DMS53 (cell line): ENCODE measurements around the gene FAM117A.
"Not testable (repeated sequence)": the region's sequence is repeated elsewhere in the genome, so short reads cannot be mapped to it uniquely, and the experiment has no call there.

Experiments used
- DNase-seq: peaks from one replicate; lab custom pipeline; 2025; lab: John Stamatoyannopoulos, UW

FAM117A gene

DNA sequence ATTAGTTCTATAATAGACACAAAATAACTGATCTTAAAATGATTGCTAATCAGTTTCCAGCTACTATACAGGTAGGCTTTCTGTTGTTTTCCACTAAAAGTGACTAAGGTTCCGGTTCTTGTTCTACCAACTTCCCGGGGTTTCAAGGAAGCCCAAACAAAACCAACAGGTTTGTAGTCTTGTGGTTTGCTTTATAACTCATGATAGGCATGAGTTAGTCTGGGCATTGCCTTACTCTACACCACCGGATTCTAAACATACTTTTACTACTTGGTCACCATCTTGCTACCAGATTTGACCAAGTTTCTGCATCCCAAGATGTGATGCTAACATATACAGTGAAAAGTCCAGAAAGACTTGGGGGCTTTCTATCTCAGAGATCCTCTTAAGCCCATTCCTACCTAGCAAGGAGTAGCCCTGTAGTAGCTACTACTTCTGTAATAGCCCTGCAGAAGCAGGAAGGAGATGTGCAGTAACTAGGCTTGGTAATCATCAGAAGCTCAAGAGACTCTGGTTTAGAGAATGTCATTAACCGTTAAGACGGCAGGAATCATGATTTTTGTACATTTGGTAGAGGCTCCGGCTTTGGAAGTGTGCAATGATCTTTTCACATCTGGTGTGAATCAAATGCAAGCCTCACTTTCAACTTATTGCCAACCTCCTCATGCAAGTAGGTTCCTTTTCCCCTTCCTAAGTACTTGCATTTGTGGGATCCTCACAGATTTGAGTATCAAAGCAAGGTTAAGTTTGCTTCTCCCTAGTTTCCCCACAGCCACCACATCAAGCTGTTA is 1.6 kb downstream of the FAM117A start:
- no peak for DNase-seq

- no peak for DNase-seq
Observed at GRCh38 chr17:49760932-49761558, 2.9 kb downstream of the FAM117A start.

- DNase-seq = no peak
Observed at GRCh38 chr17:49760296-49760695, 3.6 kb downstream of the FAM117A start.

- DNase-seq = no peak
Observed at GRCh38 chr17:49759203-49759602, 4.7 kb downstream of the FAM117A start.

- DNase-seq = not testable (repeated sequence)
Observed at GRCh38 chr17:49758464-49759010, 5.4 kb downstream of the FAM117A start.

GRCh38 chr17:49757151-49757777 is 6.7 kb downstream of the FAM117A start:
- no peak for DNase-seq

DNA sequence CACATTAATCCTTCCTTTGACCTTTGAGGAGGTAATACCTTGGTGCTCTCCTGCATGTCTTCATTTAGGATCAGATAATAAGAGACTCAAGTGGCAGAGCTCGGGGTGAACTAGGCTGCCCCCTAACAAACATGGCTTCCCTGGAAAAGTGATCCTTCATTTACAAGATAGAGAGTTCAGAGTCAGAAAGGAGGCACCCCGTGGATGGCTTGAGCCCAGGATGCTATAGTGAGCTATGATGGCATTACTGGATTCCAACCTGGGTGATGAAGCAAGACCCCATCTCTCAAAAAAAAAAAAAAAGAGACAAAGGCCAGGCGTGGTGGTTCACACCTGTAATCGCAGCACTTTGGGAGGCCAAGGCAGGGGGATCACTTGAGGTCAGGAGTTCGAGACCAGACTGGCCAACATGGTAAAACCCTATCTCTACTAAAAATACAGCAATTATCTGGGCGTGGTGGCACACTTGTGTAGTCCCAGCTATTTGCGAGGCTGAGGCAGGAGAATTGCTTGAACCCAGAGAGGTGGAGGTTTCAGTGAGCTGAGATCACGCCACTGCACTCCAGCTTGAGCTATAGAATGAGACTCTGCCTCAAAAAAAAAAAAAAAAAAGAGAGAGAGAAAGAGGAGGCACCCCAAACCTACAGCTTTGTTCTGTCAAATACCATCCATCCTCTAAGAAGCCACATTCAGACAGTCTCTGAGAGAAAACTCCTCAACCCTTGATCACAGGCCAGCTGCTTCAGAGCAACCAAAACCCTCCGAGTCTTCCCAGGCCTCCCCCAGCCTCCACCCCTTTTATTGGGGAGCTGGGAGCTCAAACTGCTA is 7.4 kb downstream of the FAM117A start:
- no peak for DNase-seq

- no peak for DNase-seq
Observed at GRCh38 chr17:49755663-49756283, 8.2 kb downstream of the FAM117A start.

DNA sequence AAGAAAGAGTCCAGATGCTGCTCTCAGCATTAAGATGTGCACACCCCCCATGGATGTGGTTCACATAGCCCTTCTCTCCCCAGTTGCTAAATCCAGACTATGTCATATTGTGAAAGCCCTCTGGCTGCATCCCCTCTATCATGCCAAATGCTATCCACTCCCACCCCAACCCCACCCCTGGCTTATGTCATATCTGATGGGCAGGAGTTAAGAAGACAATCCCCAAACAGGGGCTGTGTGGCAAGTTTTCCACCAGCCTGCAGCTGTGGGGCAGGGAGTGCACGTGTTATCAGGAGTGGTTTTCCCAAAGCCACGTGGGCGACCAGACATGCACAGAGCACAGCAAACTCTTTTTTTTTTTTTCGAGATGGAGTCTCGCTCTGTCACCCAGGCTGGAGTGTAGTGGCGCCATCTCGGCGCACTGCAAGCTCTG is 10.0 kb downstream of the FAM117A start:
- DNase-seq = no peak

GRCh38 chr17:49752508-49752907 is 11.4 kb downstream of the FAM117A start:
- no peak for DNase-seq

DNA sequence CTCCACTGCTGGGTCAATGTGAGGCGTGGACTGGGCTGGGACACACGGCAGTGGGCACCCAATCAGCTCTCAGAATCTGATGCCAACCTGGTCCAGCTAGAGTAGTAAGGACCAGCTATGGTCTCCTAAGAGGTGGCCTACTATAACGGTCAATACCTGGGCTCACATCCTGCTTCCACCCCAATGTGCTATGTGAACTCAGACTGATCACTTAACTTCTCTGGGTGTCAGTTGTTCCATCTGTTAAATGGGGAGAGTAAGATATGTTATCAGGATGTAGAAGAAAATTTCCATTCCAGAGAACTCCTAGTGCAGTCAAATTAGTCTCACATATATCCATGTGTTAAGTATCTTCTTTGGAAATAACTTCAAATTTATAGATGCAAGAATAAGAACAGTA is 14.2 kb downstream of the FAM117A start:
- no peak for DNase-seq

- no peak for DNase-seq
Observed at GRCh38 chr17:49748791-49749190, 15.1 kb downstream of the FAM117A start.

- DNase-seq = no peak
Observed at GRCh38 chr17:49748223-49748622, 15.7 kb downstream of the FAM117A start.

DNA sequence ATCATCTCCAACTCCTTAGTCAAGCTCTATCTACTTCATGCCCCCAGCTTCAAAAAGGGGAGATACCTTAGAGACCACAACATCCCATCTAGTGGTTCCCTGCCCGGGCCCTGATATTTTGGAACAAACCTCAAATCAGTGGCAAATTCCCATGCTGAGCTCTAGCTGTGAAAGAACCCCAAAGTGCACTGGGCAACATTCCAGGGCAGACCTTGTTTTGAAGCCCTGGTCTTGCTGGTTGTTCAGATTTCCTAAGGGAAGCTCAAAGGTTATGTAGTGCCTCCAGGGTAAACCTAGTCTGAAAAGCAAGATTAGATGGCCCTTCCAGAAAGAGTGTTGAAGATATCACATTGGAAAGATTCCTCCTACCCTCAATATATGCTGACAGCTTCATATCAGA is 16.3 kb downstream of the FAM117A start:
- DNase-seq = no peak

DNA sequence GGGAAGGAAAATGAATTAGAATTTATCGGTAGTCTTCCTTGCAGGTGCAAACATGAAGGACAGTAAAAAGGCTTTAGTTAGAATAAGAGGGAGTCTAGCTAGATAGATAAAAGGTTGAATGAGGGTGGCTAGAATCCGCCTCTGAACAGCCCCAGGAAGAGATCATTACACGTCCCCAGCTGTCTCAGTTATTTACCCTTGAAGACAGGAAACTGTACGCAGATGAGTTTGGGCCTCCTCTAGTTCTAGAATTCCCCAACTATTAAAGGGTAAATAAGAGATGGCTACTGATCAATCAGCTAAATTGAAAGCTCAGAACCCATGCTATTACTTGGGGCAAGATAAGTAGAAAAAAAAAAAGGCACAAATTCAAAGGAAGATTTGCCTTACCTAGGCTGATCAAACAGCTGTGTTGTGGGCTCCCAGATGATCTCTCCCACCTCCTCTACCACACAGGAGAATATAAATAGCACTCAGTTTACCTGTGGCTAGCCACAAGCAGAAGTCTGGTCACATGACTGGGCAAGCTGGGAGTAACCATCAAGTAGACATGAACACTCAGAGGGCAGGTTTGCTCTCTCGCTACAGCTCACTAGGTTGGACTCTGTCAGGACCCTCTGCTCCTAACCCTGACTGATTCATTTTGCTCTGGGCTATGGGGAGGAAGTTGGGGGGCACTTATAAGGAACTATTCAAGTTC is 17.0 kb downstream of the FAM117A start:
- no peak for DNase-seq

- DNase-seq = no peak
Observed at GRCh38 chr17:49745175-49746139, 18.5 kb downstream of the FAM117A start.

GRCh38 chr17:49742166-49742638 is 21.7 kb downstream of the FAM117A start:
- DNase-seq = no peak

DNA sequence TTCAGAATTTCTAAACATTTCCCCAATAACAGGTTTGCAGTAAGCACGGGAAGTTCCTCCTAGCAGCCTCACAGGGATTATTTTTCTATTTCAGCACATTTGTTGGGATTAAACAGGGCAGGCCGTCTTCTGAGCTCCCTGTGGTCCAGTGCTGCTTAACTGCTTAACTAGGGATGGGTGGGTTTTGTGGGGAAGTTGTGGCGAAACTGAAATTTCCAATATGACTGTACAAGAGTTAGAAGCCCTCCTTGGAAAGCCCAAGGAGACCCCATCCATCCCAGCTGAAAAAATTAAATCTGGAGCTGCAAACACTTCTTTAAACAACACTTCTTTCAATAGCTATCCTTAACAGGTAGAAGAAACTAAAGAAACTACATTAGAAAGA is 22.2 kb downstream of the FAM117A start:
- no peak for DNase-seq

- DNase-seq = peak; percentile 15
Observed at GRCh38 chr17:49741009-49741691, 22.8 kb downstream of the FAM117A start.
